Mesendoderm (in vitro differentiated cells): Measurements from ENCODE around the gene ZMYND8.
"Not testable (repeated sequence)": the region's sequence is repeated elsewhere in the genome, so short reads cannot be mapped to it uniquely, and the experiment has no call there.

Experiments
- DNase-seq: peaks from one replicate; pipeline ENCODE4 v3.0.0; 2013
- H2AK5ac ChIP-seq: 2 replicates; pipeline ENCODE4 v1.6.1; 2013; ENCODE audit warnings: low read length, inconsistent platforms
- H2BK120ac ChIP-seq: 2 replicates; pipeline ENCODE4 v1.6.1; 2013; ENCODE audit warnings: low read depth, mild to moderate bottlenecking, low read length, moderate library complexity, mixed read lengths
- H2BK15ac ChIP-seq: replicated peaks from 2 replicates; pipeline ENCODE4 v1.6.1; 2013; ENCODE audit warnings: low read depth, mild to moderate bottlenecking, moderate library complexity
- H2BK5ac ChIP-seq: 2 replicates; pipeline ENCODE4 v1.6.1; 2013; ENCODE audit warnings: low read length, inconsistent platforms
- H3K18ac ChIP-seq: 2 replicates; pipeline ENCODE4 v1.6.1; 2013; ENCODE audit warnings: mild to moderate bottlenecking, low read length, mixed read lengths
- H3K23ac ChIP-seq: one replicate; pipeline ENCODE4 v1.6.1; 2013; ENCODE audit warnings: low read length
- H3K27ac ChIP-seq: 2 replicates; pipeline ENCODE4 v1.5.1; 2013; ENCODE audit warnings: low read depth, mild to moderate bottlenecking, inconsistent platforms, low read length, moderate library complexity
- H3K27me3 ChIP-seq: 2 replicates; pipeline ENCODE4 v1.6.1; 2013; ENCODE audit warnings: low read length, control low read depth, mild to moderate bottlenecking, inconsistent platforms; ENCODE audit not compliant: insufficient read depth, poor library complexity
- H3K36me3 ChIP-seq: 2 replicates; pipeline ENCODE4 v1.6.1; 2013; ENCODE audit warnings: low read length, inconsistent platforms; ENCODE audit not compliant: control insufficient read depth, insufficient read depth
- H3K4ac ChIP-seq: one replicate; pipeline ENCODE4 v1.6.1; 2013; ENCODE audit warnings: low read depth, mild to moderate bottlenecking, low read length, moderate library complexity
- H3K4me1 ChIP-seq: 2 replicates; pipeline ENCODE4 v1.6.1; 2013; ENCODE audit warnings: low read depth, low read length, inconsistent platforms; ENCODE audit not compliant: control insufficient read depth
- H3K4me2 ChIP-seq: 2 replicates; pipeline ENCODE4 v1.6.1; 2013; ENCODE audit warnings: low read length
- H3K4me3 ChIP-seq: 2 replicates; pipeline ENCODE4 v1.5.1; 2013; ENCODE audit warnings: mild to moderate bottlenecking, low read length
- H3K56ac ChIP-seq: one replicate; pipeline ENCODE4 v1.6.1; 2013; ENCODE audit warnings: low read length
- H3K79me1 ChIP-seq: 2 replicates; pipeline ENCODE4 v1.6.1; 2013; ENCODE audit warnings: low read length, inconsistent platforms
- H3K79me2 ChIP-seq: 2 replicates; pipeline ENCODE4 v1.6.1; 2013; ENCODE audit warnings: mild to moderate bottlenecking, low read length; ENCODE audit not compliant: control insufficient read depth, insufficient read depth
- H3K9ac ChIP-seq: 2 replicates; pipeline ENCODE4 v1.6.1; 2013; ENCODE audit warnings: low read length, inconsistent platforms
- H4K5ac ChIP-seq: one replicate; pipeline ENCODE4 v1.6.1; 2013; ENCODE audit warnings: low read length
- H4K8ac ChIP-seq: one replicate; pipeline ENCODE4 v1.6.1; 2013; ENCODE audit warnings: low read depth, mild to moderate bottlenecking, control low read depth, low read length, moderate library complexity
- WGBS: extraction: QIAGEN DNeasy Blood & Tissue Kit; methylation state at CpG from one replicate; pipeline ENCODE4 v1.1.7; 2013; ENCODE audit warnings: low lambda C conversion rate, missing lambda C conversion rate; ENCODE audit not compliant: insufficient coverage; ENCODE audit errors: extremely low coverage; 5-methylcytosine and 5-hydroxymethylcytosine counted together

The ZMYND8 gene

GRCh38 chr20:47263465-47264084 lies 92.9 kb downstream of the ZMYND8 start:
- peak; percentile 81 for DNase-seq
- peaks cover 5% of the 10 kb centered on the region for H3K36me3 ChIP-seq
- H3K79me2 ChIP-seq: no peaks in the 10 kb centered on the region
- H2AK5ac ChIP-seq: no peak overlapping the region
- no peak overlapping the region for H3K4me3 ChIP-seq
- no peak overlapping the region for H2BK15ac ChIP-seq
- no peak overlapping the region for H2BK5ac ChIP-seq
- H3K4me2 ChIP-seq: no peak overlapping the region
- H3K23ac ChIP-seq: no peak overlapping the region
- H3K4ac ChIP-seq: no peak overlapping the region
- no peak overlapping the region for H4K8ac ChIP-seq
- H2BK120ac ChIP-seq: no peak overlapping the region
- peaks cover 2% of the 10 kb centered on the region for H3K79me1 ChIP-seq
- no peak overlapping the region for H3K56ac ChIP-seq
- H3K27me3 ChIP-seq: no peaks in the 10 kb centered on the region
- no CpG with 5 or more reads among the region's 5 CpGs for WGBS
- H3K18ac ChIP-seq: no peak overlapping the region
- H3K27ac ChIP-seq: no peak overlapping the region
- H3K4me1 ChIP-seq: no peaks in the 10 kb centered on the region
- H4K5ac ChIP-seq: no peak overlapping the region
- no peak overlapping the region for H3K9ac ChIP-seq

- Histone ChIP-seq H2BK120ac (no peak overlapping the region), H3K23ac (no peak overlapping the region), H3K18ac (no peak overlapping the region), H3K4me1 (no peaks in the 10 kb centered on the region), H3K36me3 (peaks cover 5% of the 10 kb centered on the region), H3K79me2 (no peaks in the 10 kb centered on the region), H3K4me2 (no peak overlapping the region), H4K8ac (no peak overlapping the region), H3K4ac (no peak overlapping the region), H3K27ac (no peak overlapping the region), H3K9ac (no peak overlapping the region), H4K5ac (no peak overlapping the region), H3K56ac (no peak overlapping the region), H2AK5ac (no peak overlapping the region), H3K79me1 (peaks cover 2% of the 10 kb centered on the region), H3K27me3 (no peaks in the 10 kb centered on the region), H2BK5ac (no peak overlapping the region), H3K4me3 (no peak overlapping the region), H2BK15ac (no peak overlapping the region)
- no peak for DNase-seq
- WGBS: no CpG with 5 or more reads among the region's 3 CpGs
Measured at GRCh38 chr20:47263080-47263464, 93.4 kb downstream of the ZMYND8 start.

GRCh38 chr20:47262365-47263013 lies 94.0 kb downstream of the ZMYND8 start:
- Histone ChIP-seq H3K23ac (no peak overlapping the region), H3K18ac (no peak overlapping the region), H3K56ac (no peak overlapping the region), H3K4me2 (no peak overlapping the region), H3K4me1 (no peaks in the 10 kb centered on the region), H2AK5ac (no peak overlapping the region), H2BK120ac (no peak overlapping the region), H3K79me1 (no peaks in the 10 kb centered on the region), H3K79me2 (no peaks in the 10 kb centered on the region), H4K5ac (no peak overlapping the region), H3K36me3 (peaks cover 5% of the 10 kb centered on the region), H3K27ac (no peak overlapping the region), H3K4ac (no peak overlapping the region), H2BK15ac (no peak overlapping the region), H3K27me3 (no peaks in the 10 kb centered on the region), H3K9ac (no peak overlapping the region), H4K8ac (no peak overlapping the region), H2BK5ac (no peak overlapping the region), H3K4me3 (no peak overlapping the region)
- WGBS: 100% methylated on average over 2 of the region's 15 CpGs
- DNase-seq: no peak

- H2BK120ac ChIP-seq: no peak overlapping the region
Measured at GRCh38 chr20:47262008-47262364, 94.5 kb downstream of the ZMYND8 start.

GRCh38 chr20:47261161-47261774 lies 95.2 kb downstream of the ZMYND8 start:
- H4K8ac ChIP-seq, H3K79me1 ChIP-seq, H3K23ac ChIP-seq, H3K56ac ChIP-seq, H2BK15ac ChIP-seq, H3K18ac ChIP-seq, H3K4ac ChIP-seq, H3K9ac ChIP-seq, H2BK120ac ChIP-seq, H3K27ac ChIP-seq, H4K5ac ChIP-seq, H3K79me2 ChIP-seq, H3K27me3 ChIP-seq, H2AK5ac ChIP-seq, H3K36me3 ChIP-seq, H2BK5ac ChIP-seq, H3K4me3 ChIP-seq, H3K4me1 ChIP-seq, DNase-seq, H3K4me2 ChIP-seq: not testable (repeated sequence)
- WGBS: no CpG with 5 or more reads among the region's 2 CpGs

More at GRCh38 chr20:47262008-47262364, 94.5 kb downstream of the ZMYND8 start:
- Histone ChIP-seq H3K27me3 (no peaks in the 10 kb centered on the region), H3K36me3 (peaks cover 5% of the 10 kb centered on the region), H4K8ac (no peak overlapping the region), H3K18ac (no peak overlapping the region), H3K56ac (no peak overlapping the region), H3K4ac (no peak overlapping the region), H2AK5ac (no peak overlapping the region), H4K5ac (no peak overlapping the region), H3K79me1 (no peaks in the 10 kb centered on the region), H3K9ac (no peak overlapping the region), H3K4me3 (no peak overlapping the region), H3K23ac (no peak overlapping the region), H3K27ac (no peak overlapping the region), H3K4me1 (no peaks in the 10 kb centered on the region), H3K4me2 (no peak overlapping the region), H2BK5ac (no peak overlapping the region), H3K79me2 (no peaks in the 10 kb centered on the region), H2BK15ac (no peak overlapping the region)
- WGBS: no CpG with 5 or more reads among the region's 8 CpGs
- DNase-seq: no peak
